IPS-15b (cell line): Measurements from ENCODE around the gene MED15.

Source experiments
- H3K27me3 ChIP-seq: one replicate; pipeline ENCODE4 v1.6.1; 2013; ENCODE audit warnings: low read length; ENCODE audit not compliant: control insufficient read depth, insufficient read depth
- H3K36me3 ChIP-seq: one replicate; pipeline ENCODE4 v1.6.1; 2013; ENCODE audit warnings: low read length; ENCODE audit not compliant: control insufficient read depth, insufficient read depth
- H3K4me1 ChIP-seq: one replicate; pipeline ENCODE4 v1.6.1; 2013; ENCODE audit warnings: mild to moderate bottlenecking, low read length; ENCODE audit not compliant: control insufficient read depth, insufficient read depth
- H3K4me3 ChIP-seq: one replicate; pipeline ENCODE4 v1.5.1; 2013; ENCODE audit warnings: low read depth, low read length
- H3K9ac ChIP-seq: one replicate; pipeline ENCODE4 v1.6.1; 2013; ENCODE audit warnings: low read depth, mild to moderate bottlenecking, low read length
- H3K9me3 ChIP-seq: one replicate; pipeline ENCODE4 v1.6.1; 2013; ENCODE audit warnings: mild to moderate bottlenecking, low read length; ENCODE audit not compliant: control insufficient read depth, insufficient read depth

The MED15 gene

DNA sequence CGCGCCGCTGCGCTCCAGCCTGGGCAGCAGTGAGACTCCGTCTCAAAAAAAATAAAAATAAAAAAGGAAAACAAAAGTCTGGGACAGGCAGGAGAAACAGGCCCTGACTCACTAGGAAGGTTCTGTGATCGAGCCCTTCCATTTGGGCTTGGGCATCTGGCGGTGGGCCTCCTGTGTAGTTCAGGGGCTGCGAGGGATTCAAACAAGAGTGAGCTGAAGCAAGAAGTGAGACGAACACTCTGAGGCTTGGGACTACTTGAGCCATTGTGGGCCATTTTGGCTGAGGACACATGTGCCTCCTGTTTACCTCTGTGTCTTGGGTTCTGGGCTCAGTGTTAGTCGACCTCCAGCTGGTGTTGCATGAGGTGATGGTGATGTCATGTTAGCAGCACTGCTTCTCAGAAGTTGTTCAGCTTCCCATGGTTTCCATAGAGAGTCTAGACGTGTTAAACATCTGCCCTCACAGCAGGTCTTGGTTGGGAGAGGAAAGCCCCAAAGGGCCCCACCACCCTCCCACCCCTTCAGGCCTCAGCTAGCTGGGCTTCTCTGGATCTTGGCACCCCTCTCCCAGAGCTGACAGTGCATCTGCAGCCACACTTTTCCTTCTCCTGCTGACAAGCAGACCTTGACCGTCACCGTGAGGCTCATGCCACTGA, 57.8 kb downstream of the MED15 start:
- Histone ChIP-seq H3K36me3 (peaks cover 45% of the 10 kb centered on the region), H3K4me1 (no peaks in the 10 kb centered on the region), H3K27me3 (no peaks in the 10 kb centered on the region), H3K9ac (no peak overlapping the region), H3K4me3 (no peak overlapping the region), H3K9me3 (no peaks in the 10 kb centered on the region)

DNA sequence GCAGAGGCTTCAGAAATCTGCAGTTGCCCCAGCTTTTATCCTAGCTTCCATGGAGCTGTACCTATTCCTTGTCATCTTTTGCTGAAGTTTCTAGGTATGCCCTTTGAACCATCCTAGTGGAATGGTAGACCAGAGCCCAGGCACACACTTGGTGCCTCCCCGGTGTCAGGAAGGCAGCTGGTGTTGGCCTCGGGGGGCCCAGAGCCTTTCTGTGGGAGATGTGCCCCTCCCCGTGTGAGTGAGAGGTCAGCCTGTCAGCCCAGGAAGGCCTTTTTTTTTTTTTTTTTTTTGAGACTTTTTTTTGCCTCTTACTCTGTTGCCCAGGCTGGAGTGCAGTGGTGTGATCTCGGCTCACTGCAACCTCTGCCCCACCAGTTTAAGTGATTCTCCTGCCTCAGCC, 58.4 kb downstream of the MED15 start:
- Histone ChIP-seq H3K27me3 (no peaks in the 10 kb centered on the region), H3K4me1 (no peaks in the 10 kb centered on the region), H3K9me3 (no peaks in the 10 kb centered on the region), H3K4me3 (no peak overlapping the region), H3K36me3 (peaks cover 45% of the 10 kb centered on the region), H3K9ac (no peak overlapping the region)

DNA sequence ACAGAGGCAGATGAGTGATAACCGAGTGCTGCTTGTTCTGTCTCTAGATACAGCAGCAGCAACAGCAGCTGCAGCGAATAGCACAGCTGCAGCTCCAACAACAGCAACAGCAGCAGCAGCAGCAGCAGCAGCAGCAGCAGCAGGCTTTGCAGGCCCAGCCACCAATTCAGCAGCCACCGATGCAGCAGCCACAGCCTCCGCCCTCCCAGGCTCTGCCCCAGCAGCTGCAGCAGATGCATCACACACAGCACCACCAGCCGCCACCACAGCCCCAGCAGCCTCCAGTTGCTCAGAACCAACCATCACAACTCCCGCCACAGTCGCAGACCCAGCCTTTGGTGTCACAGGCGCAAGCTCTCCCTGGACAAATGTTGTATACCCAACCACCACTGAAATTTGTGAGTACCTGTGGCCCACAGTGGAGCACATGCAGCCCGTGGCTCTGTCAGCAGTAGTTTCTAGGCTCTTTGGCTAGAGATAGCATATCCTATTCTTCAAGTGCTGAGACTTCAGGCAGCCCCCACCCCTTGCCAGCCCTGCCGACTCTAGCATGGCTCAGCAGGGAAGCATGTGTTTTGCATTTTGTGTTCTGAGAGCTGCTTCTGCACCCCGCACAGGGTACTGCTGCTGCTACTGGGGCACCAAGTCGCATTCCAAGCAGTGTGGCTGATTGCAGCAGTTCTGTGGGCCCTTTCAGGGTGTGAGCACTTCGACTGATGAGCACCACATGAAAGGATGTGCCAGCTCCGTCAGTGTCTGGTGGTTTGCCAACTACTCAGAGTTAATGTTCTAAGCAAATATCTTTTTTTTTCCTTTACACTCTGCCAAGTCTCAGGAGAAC, 59.2 kb downstream of the MED15 start:
- H3K9ac ChIP-seq, result no peak overlapping the region
- peaks cover 52% of the 10 kb centered on the region for H3K36me3 ChIP-seq
- no peaks in the 10 kb centered on the region for H3K4me1 ChIP-seq
- H3K4me3 ChIP-seq, result no peak overlapping the region
- H3K9me3 ChIP-seq, result no peaks in the 10 kb centered on the region
- no peaks in the 10 kb centered on the region for H3K27me3 ChIP-seq

DNA sequence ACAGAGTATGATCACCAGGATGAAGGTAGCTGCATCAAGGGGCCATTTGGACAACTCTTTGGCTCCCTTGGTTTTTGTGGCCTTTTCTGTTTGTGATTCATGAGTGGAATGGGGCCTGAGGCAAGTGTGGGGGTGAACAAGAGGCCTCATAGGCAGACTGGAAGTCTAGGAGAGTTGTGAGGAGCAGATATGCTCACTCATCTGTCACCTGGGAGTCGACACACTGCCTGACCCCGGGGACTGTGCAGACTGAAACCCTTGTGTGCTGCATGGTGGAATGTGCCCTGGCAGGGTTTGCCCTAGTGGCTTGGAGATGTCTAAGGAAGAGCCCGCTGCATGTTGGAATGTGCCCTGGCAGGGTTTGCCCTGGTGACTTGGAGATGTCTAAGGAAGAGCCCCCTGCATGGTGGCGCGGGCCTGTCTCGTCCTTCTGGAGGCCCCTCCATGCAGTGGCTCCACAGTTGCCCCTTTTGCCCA, 60.0 kb downstream of the MED15 start:
- H3K9ac ChIP-seq, result no peak overlapping the region
- H3K27me3 ChIP-seq, result no peaks in the 10 kb centered on the region
- H3K4me1 ChIP-seq, result no peaks in the 10 kb centered on the region
- peaks cover 56% of the 10 kb centered on the region for H3K36me3 ChIP-seq
- H3K4me3 ChIP-seq, result no peak overlapping the region
- no peaks in the 10 kb centered on the region for H3K9me3 ChIP-seq

DNA sequence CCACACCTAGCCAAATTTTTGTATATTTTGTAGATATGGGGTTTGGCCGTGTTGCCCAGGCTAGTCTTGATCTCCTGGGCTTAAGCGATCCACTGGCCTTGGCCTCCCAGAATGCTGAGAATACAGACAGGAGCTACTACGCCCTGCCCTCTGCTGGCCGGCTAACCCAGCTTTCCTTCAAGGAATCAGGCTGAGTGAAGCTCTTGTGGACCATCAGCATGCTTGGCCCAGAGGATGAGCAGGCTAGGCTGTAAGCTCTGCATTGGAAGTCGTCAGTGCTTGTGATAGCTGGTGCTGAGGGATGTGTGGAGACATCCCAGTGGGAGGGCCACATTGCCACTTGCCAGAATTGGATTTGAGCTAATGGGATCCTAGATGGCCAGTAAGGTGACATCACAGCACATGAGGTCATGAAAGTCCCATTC, 60.6 kb downstream of the MED15 start:
- H3K36me3 ChIP-seq, result peaks cover 58% of the 10 kb centered on the region
- H3K4me3 ChIP-seq, result no peak overlapping the region
- no peaks in the 10 kb centered on the region for H3K27me3 ChIP-seq
- H3K9ac ChIP-seq, result no peak overlapping the region
- H3K4me1 ChIP-seq, result no peaks in the 10 kb centered on the region
- H3K9me3 ChIP-seq, result no peaks in the 10 kb centered on the region

DNA sequence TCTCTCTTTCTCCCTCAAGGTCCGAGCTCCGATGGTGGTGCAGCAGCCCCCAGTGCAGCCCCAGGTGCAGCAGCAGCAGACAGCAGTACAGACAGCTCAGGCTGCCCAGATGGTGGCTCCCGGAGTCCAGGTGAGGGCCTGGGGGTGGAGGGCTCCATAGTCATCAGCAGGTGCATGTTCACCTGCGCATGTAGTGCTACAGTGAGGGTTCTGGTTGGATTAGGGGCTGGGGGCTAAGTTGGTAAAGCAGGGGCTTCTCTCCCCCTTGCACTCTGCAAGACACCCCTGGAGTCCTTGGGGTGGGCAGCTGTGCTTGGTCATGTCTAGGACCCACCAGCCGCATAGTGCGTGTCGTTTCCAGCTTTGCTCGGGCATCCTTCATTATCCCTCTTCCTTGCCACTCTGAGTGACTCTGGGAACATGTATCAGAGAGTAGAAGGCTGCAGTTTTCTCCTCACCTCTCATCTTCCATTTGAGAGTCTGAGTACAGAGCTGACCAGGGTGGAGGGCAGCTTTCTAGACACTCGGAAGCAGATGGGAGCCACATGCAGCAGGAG, 61.2 kb downstream of the MED15 start:
- H3K9me3 ChIP-seq, result no peaks in the 10 kb centered on the region
- no peaks in the 10 kb centered on the region for H3K27me3 ChIP-seq
- H3K36me3 ChIP-seq, result peaks cover 64% of the 10 kb centered on the region
- H3K9ac ChIP-seq, result no peak overlapping the region
- no peak overlapping the region for H3K4me3 ChIP-seq
- no peaks in the 10 kb centered on the region for H3K4me1 ChIP-seq

DNA sequence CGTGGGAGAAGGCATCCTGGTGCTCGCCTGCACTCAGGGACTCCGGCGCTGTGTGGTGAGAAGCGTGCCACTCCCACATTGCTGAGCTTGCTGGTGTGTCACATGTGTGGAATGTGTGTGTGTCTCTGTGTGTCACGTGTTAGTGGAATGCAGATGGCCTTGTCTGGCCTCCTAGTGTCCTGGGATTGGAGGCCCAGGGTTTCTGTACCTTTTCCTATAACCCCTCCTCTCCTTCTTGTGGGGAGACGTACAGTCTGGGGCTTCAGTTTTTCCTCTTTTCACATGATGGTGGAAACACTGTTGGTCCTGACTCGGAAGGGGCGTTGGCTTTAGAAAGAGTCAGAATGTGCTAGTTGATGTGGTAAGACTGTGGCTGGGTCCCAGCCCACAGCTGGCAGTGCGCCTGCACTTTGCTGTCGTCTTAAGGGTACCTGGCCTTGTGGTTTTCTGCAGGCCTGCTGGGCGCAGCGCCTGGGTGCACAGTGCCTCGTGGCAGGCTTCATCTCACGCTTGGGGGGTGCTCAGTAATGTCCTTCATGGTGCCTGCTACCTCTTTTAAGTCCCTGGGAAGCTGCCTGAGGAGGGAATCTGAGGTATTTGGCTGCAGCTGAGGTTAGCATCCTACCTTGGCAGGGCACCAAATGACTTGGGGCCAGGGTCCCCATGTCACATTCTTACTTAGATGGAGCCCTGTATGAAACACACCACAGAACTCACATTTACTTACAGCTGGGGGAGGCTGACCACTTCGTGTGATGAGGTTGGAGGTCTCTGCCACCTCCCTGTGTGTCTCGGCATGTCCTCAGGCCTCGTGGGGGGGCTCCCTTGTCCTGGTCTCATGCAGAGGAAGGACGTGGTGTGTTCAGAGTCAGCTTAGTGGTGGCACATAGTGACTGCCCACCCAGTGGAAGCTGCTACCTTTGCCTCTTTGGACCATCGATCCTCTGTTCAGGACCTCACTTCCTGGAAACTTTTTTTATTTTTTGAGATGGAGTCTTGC, 61.9 kb downstream of the MED15 start:
- H3K9me3 ChIP-seq, result no peaks in the 10 kb centered on the region
- no peak overlapping the region for H3K9ac ChIP-seq
- H3K36me3 ChIP-seq, result peaks cover 71% of the 10 kb centered on the region
- no peak overlapping the region for H3K4me3 ChIP-seq
- no peaks in the 10 kb centered on the region for H3K27me3 ChIP-seq
- no peaks in the 10 kb centered on the region for H3K4me1 ChIP-seq

DNA sequence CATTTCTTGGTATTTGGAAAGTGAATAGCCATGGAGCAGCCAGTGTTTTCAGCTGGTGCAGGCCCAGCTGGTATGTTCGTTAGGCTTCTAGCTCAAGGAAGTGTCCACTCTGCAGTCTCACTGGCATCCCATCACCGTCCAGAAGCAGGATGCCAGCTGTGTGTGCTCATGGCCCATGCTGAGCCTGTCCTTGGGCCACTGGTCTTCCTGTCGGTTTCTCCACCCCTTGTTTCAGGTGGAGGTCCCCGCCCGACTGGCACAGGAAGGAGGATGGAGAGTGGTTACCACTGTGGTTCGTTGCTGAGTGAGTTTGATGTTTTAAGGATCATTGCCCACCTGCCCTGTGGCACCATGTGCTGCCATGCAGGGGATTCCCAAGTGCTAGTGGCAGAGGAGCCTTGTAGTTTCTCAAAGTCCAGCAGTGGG, 63.7 kb downstream of the MED15 start:
- Histone ChIP-seq H3K9ac (no peak overlapping the region), H3K4me1 (no peaks in the 10 kb centered on the region), H3K36me3 (peaks cover 65% of the 10 kb centered on the region), H3K9me3 (no peaks in the 10 kb centered on the region), H3K27me3 (no peaks in the 10 kb centered on the region), H3K4me3 (no peak overlapping the region)

DNA sequence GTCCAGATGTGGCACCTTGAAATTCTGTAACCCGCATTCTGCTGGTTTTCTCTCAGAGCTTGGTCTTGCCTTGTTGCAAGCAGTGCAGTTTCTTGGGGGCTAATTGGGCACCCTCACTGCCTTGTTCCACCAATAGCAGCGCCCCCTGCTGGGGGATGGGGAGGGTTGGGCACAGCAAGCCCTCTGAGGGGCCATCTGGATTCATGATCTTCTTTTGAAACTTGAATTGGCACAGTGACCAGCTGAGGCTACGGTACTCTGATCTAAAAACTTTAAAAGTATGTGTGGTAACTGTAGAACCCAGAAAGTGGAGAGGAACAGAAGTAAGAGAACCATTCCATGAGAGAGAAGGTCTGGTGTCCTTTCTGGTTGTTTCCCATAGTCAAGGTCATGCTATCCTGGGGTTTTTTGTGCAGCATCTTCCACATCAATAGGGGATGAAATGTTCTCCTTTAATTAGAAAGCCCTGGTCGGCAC, 64.2 kb downstream of the MED15 start:
- H3K9ac ChIP-seq, result no peak overlapping the region
- H3K4me1 ChIP-seq, result no peaks in the 10 kb centered on the region
- H3K9me3 ChIP-seq, result no peaks in the 10 kb centered on the region
- no peaks in the 10 kb centered on the region for H3K27me3 ChIP-seq
- no peak overlapping the region for H3K4me3 ChIP-seq
- peaks cover 61% of the 10 kb centered on the region for H3K36me3 ChIP-seq

DNA sequence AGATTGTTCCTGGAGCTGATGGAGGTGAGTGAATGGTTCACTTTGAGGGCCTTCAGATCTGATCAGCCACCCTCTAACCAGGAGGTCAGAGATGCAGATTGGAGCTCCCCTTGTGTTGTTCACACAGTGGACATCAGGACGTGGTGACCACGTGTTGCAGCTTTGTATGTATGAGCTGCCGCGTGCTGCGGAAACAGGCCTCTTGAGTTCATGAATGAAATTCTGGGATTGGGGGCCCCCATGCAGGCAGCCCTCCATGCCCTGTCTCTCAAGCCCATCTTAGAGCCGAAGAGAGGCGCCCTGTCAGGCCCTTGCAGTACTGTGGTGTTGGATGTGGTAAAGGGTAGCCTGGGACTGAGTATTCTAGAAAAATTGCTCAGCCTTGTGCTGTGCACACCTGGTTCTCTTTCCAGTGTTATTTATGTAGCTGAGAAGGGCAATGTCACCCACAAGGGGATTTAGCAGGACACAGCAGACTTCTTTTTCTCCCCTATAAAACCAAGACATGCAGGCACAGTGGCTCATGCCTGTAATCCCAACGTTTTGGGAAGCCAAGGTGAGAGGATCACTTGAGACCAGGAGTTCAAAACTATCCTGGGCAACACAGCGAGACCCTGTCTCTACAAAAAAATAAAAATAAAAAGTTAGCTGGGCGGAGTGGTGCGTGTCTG, 64.9 kb downstream of the MED15 start:
- Histone ChIP-seq H3K9me3 (no peaks in the 10 kb centered on the region), H3K4me3 (no peak overlapping the region), H3K4me1 (no peaks in the 10 kb centered on the region), H3K36me3 (peaks cover 54% of the 10 kb centered on the region), H3K27me3 (no peaks in the 10 kb centered on the region), H3K9ac (no peak overlapping the region)
